HG02571 (cell line): ENCODE data around the gene CHD2.
"Not testable (repeated sequence)": the region's sequence is repeated elsewhere in the genome, so short reads cannot be mapped to it uniquely, and the experiment has no call there.

Source experiments
- ATAC-seq: cut with Tn5 transposase; IDR thresholded peaks from one replicate; pipeline ENCODE4 v1.9.1; 2021; ENCODE audit warnings: mild to moderate bottlenecking, moderate library complexity; ENCODE audit not compliant: unreplicated experiment

Gene CHD2

DNA sequence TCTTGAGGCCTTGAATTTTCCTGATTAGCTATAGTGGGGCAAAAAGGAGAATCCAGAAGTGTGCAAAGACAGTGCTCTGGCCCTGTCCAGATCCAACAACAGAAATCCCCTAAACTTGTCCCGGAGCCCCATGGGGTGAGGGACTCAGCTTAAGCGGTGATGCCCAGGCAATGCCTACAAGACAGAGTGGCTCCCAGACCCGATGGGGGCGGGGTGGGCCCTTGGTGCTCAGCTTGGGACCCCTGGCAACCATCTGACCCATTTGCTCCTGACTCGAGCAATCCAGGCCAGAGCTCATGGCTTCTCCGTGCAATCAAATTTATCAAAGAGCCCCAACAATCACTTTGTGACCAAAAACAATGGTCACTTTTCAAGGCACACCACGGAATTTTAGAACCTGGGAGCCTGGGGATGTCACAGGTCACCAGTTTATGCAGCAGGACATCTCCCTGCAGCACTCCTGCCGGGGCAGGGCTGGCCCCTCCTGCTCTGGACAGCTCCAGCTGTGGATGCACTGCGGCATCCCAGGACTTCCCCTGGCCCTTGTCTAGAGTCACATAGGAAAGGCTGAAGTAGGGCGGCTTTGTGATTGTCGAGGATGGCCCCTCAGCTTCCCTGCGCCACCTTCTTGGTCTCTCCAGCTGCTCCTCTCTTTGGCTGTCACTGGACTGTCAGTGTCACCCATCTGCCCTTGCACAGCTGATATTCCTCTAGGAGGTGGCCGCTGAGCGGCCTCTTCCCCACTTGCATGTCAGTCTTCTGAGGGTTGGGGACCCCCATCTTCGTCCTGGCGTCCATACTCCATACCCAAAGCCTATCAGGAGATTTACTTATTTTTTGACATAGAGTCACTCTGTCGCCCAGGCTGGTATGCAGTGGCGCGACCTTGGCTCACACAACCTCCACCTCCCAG, 160.5 kb downstream of the CHD2 start:
- ATAC-seq, result no peak

DNA sequence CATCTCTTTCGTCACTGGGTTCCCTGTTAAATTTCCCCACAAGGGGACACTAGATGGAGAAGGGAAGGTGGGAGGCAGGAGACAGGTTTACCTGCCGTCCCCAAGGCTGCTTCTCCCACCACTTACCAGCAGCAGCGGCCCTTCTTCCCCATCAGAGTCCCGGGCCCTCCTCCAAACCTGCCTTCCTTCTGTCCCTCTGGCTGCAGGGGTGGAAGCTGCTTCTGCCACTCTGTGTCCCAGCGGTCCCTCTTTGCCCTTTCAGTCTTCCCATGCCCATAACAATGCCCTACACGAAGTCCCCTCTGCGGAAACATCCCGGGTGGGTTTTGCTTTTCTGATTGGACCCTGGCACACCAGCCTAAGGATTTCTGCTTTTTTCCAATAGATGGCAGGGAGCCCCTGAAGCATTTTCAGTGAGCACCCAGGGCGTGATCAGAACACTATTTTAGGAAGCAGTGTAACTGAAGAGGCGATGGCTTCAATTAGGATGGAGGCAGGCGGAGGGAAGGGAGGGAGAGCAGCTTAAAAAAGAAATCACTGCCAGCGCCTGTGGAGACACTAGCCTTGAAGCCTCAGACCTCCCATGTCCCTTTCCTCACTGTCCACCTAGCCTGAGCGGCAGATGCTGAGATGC, 162.6 kb downstream of the CHD2 start:
- not testable (repeated sequence) for ATAC-seq

DNA sequence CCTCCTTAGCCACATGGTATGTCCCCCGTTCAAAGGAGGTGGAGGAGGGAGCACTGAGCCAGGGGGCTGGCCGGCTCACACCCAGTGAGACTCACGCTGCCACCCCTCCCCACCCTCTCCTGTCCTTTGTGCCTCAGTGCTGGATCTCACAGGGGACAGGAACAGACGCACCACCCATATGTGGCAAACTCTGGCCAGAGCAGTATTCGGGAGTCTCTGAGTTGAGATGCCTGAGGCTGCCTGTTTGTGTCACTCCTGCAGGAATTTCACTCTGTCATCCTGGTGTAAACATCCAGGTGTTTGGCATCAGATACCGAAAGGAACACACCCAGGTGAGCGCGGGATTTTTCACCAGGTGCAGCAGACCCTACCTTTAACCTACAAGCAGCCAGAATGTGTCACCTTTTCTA, 163.1 kb downstream of the CHD2 start:
- ATAC-seq, result no peak

DNA sequence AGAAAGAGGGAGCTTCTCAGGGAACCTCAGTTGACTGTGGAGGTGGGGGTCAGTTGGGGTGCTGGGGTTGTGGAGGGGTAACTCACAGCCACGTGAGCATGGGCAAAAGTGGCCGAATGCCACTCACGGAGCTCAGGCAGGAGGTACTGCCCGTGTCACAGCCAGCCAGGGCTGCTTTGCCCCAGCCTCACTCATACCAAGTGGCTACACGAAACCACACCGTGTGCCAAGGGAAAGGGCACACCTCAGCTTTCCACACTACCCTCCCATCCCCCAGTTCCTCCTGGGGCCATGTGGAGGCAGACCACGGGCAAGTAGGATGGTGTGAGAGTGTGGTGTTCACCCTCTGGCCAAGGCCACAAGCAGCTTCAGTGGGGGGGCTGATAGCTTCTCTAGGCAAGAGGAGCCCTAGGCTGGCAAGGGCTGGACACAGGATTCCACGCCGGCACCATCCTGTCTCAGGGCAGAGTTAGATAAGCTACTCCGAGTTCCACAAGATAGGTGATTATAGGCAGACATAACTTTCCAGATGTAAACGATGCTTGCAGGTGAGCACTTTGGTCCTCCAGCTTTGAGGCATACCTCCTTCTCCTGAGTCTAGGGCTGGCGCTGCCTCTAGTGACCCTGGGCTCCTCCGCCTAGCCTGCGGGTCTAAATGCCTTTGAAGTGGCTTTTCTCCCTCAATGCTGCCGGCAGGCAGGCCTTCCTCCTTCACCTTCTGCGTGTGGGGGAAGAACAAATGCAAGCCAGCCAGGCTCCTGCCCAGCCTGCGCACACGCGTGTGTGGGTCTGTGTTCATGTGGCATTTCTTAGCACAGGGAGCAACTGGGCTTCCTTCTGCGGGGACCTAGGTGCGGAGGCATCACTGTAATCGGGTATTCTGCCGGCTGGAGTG, 163.9 kb downstream of the CHD2 start:
- no peak for ATAC-seq

DNA sequence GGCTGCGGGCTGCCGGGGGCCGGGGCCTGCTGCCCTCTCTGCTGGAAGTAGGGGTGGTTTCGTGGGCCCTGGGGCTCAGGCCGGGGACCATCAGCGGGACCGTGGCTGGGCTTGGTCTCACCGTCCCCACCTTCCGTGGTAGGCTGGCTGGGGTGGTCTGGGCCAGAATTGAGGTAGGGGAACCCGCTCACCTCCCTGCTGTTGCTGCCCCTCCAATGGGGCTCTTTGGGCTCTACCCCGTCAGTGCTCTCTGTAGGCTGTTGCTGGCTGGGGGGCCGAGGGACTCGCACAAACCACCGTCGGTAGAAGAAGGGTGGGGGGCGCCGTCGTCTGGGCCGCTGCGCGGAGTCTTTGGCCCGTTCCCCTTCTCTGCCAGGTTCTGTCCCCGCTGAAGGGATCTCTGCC, 165.5 kb downstream of the CHD2 start:
- no peak for ATAC-seq

DNA sequence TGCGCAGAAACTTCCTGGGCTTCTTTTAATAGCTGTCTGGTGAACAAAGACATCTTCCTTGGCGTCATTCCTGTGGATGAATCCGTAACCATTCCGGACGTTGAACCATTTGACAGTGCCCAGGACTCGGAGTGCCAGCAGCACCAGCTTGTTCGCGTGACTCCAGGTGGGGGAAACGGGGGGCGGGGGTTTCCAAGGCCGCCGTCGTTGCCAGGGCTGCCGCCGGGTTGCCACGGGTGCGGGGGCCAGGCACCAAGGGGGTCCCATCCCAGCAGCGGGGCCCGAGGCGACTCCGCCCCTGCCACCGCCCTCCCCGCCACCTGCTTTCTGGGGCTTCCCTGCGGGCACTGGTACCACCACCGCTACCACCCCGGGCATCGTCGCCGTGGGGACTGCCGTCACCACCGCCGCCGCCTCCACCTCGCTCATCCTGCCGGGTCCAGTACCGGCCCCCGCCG, 166.1 kb downstream of the CHD2 start:
- ATAC-seq, result no peak

DNA sequence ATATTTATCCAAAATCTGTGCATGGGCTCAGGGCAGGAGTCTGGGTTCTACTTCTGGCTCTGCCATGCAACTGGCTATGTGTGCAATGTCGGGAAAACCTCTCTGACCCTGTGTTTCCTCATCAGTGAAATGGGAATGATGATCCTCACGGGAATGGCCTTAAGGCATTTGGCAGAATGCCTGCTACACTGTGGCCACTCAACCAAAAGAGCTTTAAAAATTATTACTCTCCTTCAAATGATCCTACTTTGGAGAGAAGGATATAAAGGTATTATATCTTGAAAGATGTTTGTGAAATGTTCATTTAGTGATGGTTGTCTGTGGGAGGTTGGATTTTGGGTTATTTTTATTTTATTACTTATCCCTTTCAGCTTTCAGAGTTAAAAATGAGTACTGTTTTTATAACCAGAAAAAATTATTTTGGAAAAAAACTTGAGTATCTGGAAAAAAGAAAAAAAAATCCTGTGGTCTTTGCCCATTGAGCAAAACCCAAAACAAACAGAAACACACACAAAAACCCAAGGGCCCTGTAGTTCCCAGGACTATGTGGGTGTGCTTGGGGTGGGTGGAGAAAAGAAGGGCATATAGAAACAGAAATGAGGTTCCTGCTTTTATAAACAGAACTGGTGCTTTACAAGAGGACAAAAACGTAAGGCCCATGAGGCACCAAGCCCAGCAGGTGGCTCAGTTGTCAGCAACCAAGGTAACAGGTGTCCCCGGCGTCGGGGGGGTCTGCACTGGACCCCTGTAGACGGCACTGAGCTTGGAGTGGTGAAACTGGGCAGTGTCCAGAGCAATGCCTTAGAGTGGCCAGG, 166.9 kb downstream of the CHD2 start:
- no peak for ATAC-seq

DNA sequence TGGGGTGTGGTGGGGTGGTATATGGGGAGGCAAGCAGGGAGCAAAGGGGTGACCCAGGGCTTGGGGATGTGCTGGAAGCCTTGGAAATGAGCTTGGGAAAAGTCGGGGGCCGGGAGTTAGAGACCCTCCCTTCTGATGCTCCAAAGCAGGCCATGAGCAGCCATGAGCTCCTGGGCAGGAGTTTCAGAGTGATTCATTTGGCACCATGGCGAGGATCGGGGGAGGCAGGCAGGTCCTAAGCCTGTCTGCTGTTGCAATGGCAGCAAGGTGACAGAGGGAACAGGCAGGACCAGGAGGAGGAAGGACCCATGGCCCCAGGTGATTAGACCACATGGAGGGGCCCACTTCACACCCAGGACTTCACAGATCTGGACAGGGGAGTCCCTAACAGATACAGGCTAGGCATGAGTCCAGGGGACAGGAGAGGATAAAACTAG, 167.5 kb downstream of the CHD2 start:
- ATAC-seq, result no peak

DNA sequence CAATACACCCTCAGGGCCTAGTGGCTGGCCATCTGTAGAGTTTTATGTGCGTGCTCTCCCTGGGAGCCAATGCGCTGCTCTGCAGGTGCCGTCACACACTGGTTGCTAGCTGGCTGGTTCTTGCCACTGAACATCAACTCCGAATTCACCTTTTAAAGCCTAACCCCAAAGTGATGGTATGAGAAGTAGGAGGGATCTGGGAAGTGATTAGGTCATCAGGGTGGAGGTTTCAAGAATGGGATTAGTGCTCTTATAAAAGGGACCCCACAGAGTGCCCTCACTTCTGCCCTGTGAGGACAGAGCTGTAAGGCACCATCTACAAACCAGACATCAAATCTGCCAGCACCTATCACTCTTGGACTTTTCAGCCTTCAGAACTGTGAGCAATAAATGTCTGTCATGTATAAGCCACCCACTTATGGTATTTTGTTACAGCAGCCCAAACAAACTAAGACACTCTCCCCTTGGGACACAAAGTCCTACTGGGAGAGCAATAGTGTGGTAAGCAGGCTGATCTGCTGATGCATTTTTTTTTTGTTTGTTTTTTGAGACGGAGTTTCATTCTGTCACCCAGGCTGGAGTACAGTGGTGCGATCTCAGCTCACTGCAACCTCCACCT, 168.6 kb downstream of the CHD2 start:
- ATAC-seq, result no peak

DNA sequence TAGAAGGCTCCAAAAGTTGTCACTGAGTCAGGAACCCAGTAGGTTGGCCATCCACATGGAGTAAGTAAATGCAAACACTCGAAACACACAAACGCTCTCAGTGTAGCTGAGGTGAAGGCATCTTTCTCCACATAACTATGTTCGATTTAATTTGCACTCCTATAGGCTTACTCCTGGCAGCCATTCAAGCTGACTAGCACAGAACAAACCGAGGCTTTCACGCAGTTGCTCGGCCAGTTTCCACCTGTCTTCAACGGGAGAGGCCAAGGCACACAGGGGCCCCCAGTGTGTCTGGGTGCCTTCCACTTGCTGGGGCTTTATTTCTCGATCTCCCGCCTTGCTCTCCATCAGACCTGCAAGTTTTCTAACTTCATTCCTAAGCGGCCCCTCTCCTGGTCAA, 170.0 kb downstream of the CHD2 start:
- ATAC-seq, result no peak

DNA sequence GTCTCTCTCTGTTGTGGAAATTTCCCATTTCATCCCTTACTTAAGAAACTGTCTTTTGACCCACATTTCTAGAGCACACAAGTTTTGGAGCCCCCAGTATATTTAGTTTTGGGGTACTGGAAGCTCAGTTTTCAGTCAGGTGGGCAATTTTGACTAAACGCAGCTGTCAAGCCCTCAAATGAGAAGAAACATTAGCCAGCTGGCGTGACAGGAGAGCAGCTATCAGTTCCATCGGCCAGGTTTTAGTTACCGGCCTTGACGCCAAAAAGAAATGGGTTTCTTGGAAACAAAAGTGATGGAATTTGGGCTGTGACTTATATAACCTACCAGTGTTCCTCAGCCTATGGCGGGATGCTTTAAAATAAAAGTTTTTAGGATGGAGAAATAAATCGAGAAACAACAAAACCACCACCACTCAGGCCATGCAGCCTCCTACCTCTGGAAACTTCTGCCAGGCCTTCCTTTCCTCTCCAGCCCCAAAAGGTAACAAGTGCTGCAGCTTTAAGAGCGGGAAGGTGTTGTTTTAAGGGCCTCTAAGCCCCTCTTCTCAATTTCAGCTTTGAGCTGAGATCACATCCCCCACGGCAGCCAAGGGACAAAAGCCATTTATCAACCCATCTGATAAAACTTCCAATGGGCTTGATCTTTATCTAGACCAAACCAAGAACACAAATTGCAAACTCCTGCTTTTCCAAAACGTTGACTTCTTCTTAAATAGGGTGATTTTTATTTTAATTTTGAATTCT, 170.6 kb downstream of the CHD2 start:
- no peak for ATAC-seq

DNA sequence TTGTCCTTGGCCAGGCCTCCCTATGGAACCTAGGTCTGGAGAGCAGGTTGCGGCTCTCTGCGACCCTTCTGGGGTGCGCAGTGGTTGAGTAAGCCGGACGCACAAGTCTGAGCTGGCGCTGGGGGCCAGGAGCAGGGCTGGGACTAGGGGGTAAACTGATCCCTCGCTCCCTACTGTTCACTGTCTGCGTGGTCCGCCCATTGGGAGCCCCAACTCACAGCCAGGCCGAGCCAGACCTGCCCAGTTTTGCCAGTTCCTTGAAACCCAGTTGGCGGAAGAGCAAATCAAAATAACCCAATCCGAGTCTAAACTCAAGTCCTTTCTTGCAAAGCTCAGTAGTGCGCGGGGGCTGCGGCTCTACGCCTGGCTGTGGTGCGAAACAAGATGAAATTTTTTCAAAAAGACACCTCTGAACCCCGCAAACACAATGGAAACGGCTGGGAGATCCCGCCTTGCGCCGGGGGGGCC, 171.4 kb downstream of the CHD2 start:
- no peak for ATAC-seq

DNA sequence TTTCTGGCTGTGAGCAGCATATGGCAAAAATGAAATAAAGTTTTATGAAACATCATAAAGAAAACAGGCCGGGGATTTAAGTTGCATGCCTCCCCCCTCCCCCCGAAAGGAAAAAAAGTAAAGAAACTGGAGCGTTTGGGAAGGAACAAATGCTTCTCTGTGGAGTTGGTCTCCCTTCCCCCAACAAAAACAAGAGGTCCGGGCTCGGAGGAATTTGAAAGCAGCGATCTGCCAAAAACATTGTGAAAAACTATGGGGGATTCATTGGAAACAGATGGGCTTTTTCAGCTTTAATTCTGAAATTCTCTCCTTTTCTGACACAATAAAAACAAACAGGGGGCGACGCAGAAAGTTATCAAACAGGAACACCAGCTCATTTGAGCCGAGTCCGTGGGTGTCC, 171.9 kb downstream of the CHD2 start:
- no peak for ATAC-seq

DNA sequence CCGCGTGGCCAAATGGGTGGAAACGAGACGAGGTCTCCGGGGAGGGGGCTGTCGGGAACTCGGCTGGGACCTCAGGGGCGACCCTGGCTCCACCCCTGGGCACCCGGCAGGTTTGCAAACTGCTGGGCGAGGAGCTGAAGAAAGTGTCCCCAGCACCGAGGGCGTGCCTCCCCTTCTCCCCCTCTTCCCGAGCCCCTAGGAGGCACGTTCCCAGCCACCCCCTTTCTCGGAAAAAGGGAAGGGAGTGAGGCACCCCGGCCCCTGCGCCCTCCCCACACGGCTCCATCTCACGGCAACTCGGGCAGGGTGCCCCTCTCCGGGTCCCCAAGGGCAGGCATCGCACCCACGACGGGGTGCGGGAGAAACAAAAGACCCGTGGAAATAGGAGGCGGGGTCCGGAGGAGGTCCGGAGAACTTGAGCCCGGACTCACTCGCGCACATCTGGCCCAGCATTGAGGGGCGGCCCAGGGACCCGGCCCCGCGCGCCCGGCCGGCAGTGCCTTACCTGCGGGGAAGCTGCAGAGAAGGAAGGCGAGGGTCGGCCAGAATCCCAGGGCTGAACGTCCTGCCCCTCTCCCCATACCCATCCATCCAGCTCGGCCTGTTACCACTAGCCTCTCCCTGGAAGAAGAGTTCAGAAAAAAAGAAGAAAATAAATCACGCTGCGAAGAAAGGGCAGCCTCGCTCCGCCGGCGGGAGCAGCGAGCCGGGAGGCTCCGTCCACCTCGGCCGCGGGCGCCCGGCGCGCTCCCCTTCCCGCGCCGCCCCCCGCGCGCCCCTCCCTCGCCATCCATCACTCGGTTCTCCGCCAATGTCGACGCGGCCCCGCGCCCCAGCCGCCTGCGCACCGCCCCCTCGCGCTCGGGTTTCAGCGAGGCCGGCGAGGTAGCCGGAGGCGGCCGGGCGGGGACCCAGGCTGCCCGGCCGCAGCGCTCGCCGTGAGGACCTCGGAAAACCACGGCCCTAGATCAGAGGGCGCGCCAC, 172.6 kb downstream of the CHD2 start:
- ATAC-seq, result no peak

DNA sequence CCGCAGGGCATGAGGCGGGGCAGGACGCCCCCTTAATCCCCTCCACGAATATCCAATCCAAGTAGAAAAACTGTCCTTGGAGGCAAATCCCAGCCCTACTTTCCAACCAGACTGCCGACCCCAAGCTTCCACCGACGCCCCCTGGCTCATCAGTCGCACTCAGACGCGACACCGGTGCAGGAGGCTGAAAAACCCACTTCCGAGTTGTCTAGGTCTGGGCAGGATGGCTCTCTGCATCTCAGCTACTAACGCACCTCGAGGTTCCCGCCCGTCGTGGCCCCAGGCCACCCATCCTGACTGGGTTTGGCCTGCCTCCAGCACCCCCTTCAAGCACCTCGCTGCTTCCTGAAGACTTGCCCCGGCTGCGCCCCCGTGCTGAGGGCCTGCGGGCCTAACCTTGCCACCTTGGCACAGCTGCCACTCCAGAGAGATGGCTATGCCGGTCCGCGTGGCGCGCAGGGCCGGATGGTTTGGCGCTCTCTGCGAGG, 173.4 kb downstream of the CHD2 start:
- ATAC-seq, result no peak

DNA sequence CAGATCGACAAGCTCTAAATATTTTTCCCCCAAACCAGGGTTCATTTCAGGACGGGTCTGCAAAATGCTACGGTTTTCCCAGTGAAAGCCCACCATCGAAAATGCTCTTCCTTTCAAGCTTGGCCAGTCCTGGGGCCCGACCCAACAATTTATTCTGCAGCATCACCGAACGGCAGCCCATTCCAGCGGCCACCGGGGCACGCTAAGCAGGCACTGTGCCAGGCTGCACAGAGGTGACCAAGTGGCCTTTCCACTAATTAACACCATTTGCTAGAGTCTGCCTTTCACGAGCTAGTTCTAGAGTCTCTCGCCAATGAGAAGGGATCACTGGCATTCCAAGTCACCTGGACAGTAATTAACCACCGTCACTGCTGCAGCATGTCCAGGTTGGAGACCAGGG, 174.5 kb downstream of the CHD2 start:
- ATAC-seq, result no peak

DNA sequence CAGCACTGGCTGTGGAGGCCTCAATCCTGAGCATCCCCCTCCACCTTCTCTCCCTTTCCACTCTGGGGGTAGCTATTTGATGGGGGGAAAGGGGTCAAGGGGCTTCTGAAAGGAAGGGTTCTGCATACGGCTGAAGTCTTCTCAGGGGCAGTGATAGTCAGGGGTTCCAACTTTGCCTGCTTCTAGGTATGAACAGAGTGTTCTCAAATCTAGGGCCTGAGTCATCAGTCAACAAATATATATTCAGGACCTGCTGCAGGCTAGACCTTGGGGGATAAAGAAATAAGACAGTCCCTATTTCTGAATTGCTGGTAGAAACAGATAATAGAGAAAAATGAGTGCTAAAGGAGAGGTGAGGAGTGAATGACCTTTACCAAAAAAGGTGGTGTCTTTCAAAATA, 176.1 kb downstream of the CHD2 start:
- ATAC-seq, result no peak

DNA sequence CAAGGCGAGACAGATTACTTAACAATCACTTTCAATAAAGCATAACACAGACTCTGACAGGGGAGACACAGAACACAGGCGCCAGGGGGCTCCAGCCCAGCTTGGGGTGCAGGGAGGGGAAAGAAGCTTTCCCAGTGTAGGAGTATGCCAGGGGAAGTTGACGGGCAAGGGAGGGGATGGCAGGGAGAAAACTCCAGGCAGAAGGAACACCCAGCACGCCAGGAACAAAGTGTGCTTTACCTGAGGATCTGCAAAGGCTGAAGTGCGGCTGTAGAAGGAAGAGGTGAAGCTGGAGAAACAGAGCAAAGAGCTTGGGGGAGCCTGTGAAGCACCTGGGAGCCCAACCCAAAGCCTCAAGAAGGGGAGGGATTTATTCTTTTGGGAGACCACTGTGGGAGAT, 176.8 kb downstream of the CHD2 start:
- ATAC-seq, result no peak
